GM18951 (cell line): ENCODE data around the gene C5orf63.
"Not testable (repeated sequence)": the region's sequence is repeated elsewhere in the genome, so short reads cannot be mapped to it uniquely, and the experiment has no call there.

Experiments used
- POLR2A ChIP-seq: IDR thresholded peaks from 4 replicates; pipeline ENCODE4 v1.6.1; 2011; ENCODE audit warnings: mild to moderate bottlenecking; ENCODE audit not compliant: insufficient read length, insufficient read depth; ENCODE audit errors: extremely low read depth
- in situ Hi-C: fragments of 300-500 bp; cut with MboI; formaldehyde crosslinking; loops from one replicate; pipeline ENCODE4 v1.12.0; 2022; ENCODE audit warnings: low sequenced_read_pairs, mixed read lengths, inconsistent platforms; ENCODE audit not compliant: unreplicated experiment

Gene C5orf63

DNA sequence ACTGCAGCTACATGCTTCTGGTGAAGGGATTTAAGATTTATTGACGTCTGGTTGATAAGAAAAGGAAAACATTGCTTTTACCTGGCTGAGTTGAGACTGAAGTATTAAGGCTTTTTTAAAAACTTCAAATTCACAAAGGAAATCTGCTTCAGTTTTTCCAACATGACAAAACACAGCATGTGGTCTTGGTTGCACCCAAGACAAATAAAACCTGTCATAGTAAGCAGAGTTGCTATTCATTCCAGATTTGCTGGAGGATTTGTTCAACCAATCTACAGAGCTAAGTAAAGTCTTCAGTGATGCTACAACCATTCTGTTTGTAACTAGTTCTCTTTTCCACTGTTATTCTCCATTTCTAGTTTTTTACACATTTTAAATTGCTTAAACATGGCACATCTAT, 11.3 kb downstream of the C5orf63 start:
- in situ Hi-C loops = no loop called here
- no peak for TF ChIP-seq POLR2A

DNA sequence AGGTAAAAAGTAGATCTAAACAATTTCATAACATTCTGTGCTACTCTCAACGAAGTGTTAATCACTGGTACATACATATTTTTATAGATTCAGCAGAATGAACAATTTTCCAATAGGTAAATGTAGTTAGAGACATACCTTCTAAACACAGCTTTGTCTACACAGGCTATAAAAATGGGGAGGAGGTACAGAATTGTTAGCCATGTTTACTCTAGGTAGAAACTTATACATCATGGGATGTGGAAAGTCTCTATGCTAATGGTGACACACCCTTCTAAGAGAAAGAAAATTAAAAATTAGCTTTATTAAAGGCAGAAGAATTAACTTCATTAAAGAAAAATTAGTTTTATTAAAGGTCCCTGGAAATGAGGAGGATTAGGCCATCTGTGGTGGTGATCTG, 11.8 kb downstream of the C5orf63 start:
- no peak for TF ChIP-seq POLR2A
- in situ Hi-C loops = no loop called here

DNA sequence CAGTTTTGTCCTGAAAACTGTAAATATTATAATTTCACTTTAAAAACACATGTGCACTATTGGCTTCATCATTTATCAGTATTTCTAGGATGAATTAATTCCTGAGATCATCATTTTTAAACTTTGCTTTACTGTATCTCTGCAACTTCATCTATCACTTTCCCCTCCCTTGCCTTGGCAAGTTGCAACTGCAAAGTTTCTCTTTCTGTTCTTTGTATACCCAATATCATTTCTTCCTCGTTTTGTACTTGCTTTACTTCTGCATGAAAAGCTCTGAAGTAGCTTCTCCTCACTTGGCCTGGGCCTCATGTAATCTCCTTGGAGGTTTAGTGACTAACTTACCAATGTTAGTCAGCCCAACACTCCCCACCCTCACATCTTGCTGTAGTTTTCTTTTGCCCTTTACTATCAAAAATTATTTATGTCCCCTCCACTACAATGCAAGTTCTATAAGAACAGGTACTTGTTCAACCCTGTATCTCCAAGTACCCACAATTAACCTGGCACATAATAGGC, 12.8 kb downstream of the C5orf63 start:
- TF ChIP-seq POLR2A = no peak
- in situ Hi-C loops = no loop called here

DNA sequence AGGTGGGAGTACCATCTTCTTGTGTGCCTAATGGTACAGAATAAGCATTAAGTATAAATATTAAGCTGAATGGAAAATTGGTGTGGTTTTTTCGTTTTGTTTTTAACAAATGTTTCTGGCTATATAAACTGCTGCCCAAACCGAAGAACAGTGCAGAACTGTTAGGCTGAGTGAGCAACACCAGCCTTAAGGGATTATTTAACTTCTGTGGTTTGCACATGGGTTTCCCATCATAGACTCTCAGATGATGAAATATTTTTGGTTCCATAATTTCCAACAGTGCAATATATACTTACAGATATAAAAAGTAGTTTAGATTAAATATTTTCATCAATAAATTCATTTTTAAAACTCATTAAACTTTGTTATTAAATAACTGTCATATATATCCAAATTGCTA, 16.4 kb downstream of the C5orf63 start:
- in situ Hi-C loops = no loop called here
- TF ChIP-seq POLR2A = no peak

DNA sequence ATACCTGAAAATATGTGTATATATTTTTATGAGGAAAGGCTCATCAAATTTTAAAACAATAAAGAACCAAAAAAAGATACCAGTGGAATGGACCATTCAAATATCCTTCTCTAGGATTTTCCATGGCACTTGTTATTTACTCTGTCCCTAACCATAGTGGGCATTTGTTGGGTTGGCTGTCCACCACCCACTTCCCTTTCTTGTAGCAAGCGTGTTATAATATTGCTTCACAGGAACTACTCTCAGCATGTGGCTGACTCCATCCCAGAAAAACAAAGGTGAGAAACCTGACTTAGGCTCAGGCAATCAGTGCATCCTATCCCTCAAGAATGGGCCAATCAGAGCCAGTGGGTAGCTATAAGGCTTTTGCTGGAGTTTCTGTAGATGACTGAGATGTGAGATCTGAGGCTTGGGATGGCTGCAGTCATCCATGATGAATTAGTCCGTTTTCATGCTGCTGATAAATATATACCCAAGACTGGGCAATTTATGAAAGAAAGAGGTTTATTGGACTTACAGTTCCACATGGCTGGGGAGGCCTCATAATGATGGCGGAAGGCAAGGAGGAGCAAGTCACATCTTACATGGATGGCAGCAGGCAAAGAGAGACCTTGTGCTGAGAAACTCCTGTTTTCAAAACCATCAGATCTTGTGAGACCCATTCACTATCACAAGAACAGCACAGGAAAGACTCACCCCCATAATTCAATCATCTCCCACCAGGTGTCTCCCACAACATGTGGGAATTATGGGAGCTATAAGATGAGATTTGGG, 17.2 kb downstream of the C5orf63 start:
- TF ChIP-seq POLR2A = no peak
- in situ Hi-C loops = no loop called here

DNA sequence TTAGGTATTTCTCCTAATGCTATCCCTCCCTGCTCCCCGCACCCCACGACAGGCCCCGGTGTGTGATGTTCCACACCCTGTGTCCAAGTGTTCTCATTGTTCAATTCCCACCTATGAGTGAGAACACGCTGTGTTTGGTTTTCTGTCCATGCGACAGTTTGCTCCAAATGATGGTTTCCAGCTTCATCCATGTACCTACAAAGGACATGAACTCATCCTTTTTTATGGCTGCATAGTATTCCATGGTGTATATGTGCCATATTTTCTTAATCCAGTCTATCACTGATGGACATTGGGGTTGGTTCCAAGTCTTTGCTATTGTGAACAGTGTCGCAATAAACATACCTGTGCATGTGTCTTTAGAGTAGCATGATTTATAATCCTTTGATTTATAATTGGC, 19.8 kb downstream of the C5orf63 start:
- in situ Hi-C loops = not testable (repeated sequence)

DNA sequence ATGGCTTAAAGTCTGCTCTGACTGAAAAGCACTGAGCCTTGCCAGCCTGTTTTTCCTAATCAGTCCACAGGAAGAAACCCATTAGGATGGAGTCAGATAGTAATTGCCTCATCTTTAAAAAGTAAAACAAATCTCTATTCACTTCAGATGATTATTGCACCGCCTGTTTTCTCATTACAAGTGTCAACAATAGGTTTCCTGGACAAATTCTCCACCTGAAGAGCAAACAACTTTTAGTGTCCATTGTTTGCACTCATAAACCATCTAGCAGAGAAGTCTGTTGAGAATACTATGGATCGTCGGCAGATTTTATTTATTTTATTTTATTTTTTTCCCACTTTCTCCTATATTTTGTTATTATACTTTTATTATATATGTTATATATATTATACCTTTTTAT, 20.3 kb downstream of the C5orf63 start:
- in situ Hi-C loops = no loop called here
- no peak for TF ChIP-seq POLR2A

DNA sequence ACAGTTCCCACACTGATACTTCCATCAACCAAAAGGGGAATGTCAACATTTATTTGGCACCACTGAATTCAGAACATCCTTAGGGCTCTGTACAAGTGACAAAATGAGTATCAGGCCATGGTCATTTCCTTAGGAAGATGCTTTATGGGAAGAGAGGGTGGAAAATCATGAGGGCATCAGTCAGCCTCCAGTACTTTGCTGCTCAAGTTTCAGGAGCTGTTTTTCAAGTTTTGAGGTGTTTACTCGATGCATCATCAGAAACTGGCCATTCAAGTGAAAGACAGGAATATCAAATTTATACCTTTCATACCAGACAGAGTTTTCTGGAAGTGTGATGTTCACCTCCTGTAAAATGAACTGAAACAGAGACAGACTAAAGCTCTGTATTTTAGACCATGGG, 21.7 kb downstream of the C5orf63 start:
- TF ChIP-seq POLR2A = no peak
- in situ Hi-C loops = no loop called here

DNA sequence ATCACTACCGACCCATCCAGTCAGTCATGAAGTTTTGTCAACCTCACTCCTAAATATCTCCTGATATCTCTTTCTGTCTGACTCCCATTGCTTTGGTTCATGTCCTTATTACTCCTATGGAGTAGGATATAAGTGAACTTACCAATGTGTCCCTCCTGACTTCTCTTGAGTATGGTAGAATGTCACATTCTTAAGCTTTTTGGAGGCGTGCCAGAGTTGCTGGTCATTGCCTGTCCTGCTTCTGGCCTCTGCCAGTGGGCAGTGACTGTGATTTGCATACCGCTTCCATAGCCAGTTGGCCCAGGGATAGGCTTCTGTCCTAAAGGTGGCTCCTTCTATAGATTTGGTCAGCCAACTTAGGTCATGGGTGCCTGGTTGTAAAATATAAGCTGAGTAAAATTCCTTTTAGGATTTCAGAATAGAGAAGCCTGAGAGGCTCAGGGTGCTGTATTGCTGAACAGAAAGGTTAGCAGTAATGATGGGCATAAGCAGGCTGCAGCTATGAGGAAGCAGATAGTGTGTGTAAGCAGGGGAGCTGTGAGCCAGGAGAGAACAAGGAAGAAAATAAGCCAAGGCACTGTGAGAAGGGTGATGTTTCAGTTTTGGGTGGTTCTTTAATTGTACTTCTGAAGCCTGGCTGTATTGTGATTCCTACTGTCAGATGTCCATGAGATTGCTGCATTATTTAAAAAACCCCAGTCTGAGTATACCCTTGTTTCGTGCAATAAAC, 26.8 kb downstream of the C5orf63 start:
- no peak for TF ChIP-seq POLR2A

DNA sequence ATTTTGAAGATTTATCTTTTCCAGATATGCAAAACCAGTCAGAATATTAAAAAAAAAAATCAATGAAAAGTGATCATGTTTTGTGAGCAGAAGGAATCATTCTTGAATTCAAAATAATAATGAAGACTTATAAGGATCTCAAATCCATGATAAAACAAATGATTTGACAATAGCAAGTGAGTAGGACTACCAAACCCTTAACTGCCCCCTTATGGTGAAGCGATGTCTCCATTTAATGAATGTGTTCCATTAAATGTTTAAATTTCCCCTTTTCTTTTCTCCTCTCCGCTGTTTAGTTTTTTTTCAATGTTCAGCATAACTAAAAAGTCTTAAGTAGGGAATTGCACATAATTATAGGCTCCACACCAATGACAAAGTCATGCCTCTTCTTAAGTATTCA, 30.7 kb downstream of the C5orf63 start:
- no peak for TF ChIP-seq POLR2A
- in situ Hi-C loops = no loop called here

More for the DNA sequence above, 26.8 kb downstream of the C5orf63 start:
- in situ Hi-C loops = no loop called here

DNA sequence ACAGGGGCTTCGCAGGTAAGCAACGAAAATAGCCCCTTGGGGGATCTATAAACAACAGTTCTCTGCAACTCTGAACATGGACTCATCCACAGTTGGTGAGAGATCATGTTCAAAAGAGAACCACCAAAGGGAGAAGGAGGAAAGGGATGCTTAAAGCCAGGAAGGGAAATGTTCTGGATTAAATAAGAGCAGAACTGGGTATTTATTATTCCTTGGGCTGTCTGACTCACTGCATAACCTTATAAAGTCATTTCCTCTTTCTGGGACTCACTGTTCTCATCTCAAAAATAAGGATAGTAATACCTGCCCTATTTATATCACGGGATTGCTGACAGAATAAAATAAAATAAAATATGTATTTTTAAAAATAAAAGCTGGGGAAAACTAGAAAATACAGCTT, 31.7 kb downstream of the C5orf63 start:
- in situ Hi-C loops = no loop called here
- TF ChIP-seq POLR2A = no peak

DNA sequence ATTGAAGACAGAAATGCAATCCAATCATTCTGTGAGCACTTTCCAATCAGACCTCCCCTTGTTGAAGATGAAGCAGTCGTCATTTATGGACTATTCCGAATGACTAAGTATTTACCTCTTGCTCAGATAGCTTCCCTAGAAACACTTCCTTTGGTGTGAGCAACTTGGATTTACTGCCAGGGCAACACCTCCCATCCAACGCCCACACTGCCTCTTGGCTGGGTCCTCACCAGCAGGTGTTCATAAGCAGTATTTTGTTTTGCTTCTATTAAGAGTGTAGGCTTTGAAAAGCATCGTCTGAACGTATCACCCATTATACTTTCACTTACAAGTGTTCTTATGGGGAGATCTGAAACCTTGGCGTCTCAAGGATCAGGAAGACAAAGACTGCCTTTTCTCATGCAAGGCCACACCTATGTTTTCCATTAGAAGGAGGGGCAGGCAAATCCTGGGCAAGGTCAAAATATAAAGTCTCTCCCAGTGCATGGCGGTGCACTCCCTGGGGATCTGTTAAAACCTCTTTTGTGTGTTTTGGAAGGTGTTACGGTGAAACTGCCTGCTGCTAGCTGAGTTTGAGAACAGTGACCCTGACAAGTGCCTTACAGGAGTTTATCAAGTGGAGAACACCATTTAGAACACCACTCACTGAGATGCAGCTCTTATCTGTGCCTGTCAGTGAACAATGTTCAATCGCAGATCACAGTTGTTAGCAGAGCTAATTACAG, 32.3 kb downstream of the C5orf63 start:
- in situ Hi-C loops = no loop called here
- TF ChIP-seq POLR2A = no peak

DNA sequence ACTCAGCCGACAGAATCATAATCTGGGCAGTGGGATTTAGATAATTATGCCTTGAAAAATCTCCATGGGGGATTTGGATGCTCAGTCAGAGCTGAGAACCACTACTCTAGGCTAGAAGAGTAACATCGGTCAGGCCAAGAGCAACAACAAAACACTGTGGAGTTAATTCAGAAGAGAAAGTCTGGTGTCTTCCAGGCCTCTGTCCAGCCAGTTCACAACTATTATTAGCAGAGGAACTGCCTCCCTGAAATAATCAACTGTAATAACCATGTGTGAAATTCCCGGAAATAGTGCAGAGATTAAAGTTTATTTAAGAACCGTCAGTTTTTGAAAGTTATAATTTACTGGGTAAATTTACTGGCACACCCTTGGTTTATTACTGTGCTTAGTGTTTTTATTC, 34.8 kb downstream of the C5orf63 start:
- TF ChIP-seq POLR2A = no peak
- in situ Hi-C loops = no loop called here
